H1 (cell line): ENCODE measurements around the gene PAIP2B. TPM values are rescaled to one million over a fixed set of nuclear protein-coding genes. Genes with fewer than 3 reads are reported as not detected.

Experiments used
- CTCF ChIA-PET: fragments of 300-600 bp; sonication (Branson Sonifier 250); formaldehyde crosslinking; loops from one replicate; lab custom pipeline; 2021; ENCODE audit not compliant: partially characterized antibody; lab: Charles Lee
- POLR2A ChIA-PET: fragments of 300-600 bp; sonication (Branson Sonifier 250); formaldehyde crosslinking; loops from one replicate; lab custom pipeline; 2021; ENCODE audit warnings: inconsistent platforms; ENCODE audit not compliant: partially characterized antibody; lab: Charles Lee
- DNase-seq, 2 experiments: peaks; one replicate each; pipeline versions ENCODE4 v3.0.0 to v3.0.0-alpha.2; 2010 to 2022; ENCODE audit warnings: low spot score in 2 of 2, low read depth in 1 of 2, mixed read lengths in 1 of 2
- FAIRE-seq: peaks from 2 replicates; lab custom pipeline; 2011; peaks lifted over from hg19 to GRCh38; lab: Jason Lieb, UNC
- H2AFZ ChIP-seq: 2 replicates; pipeline ENCODE4 v1.8.1; 2012; ENCODE audit warnings: low read length, inconsistent platforms
- H2AK5ac ChIP-seq: 2 replicates; pipeline ENCODE4 v1.6.1; 2013; ENCODE audit warnings: low read depth, low read length
- H2BK120ac ChIP-seq: replicated peaks from 2 replicates; pipeline ENCODE3; 2013; ENCODE audit warnings: low read depth, low read length, inconsistent platforms
- H2BK12ac ChIP-seq: 2 replicates; pipeline ENCODE4 v1.6.1; 2013; ENCODE audit warnings: low read depth, low read length
- H2BK15ac ChIP-seq: 2 replicates; pipeline ENCODE4 v1.6.1; 2013; ENCODE audit warnings: low read length
- H2BK20ac ChIP-seq: 2 replicates; pipeline ENCODE4 v1.6.1; 2013; ENCODE audit warnings: low read length
- H2BK5ac ChIP-seq: 2 replicates; pipeline ENCODE4 v1.6.1; 2013; ENCODE audit warnings: low read depth, low read length
- H3K14ac ChIP-seq: 2 replicates; pipeline ENCODE4 v1.6.1; 2013; ENCODE audit warnings: inconsistent platforms; ENCODE audit not compliant: insufficient read length
- H3K18ac ChIP-seq: 2 replicates; pipeline ENCODE4 v1.6.1; 2013; ENCODE audit warnings: low read length; ENCODE audit errors: extremely low read depth
- H3K23ac ChIP-seq: 2 replicates; pipeline ENCODE4 v1.6.1; 2013; ENCODE audit warnings: inconsistent platforms; ENCODE audit not compliant: insufficient read length
- H3K23me2 ChIP-seq: 2 replicates; pipeline ENCODE4 v1.6.1; 2013; ENCODE audit warnings: low read depth, low read length
- H3K27ac ChIP-seq: 2 replicates; pipeline ENCODE4 v1.6.1; 2011; ENCODE audit warnings: low read depth, low read length, inconsistent platforms
- H3K27me3 ChIP-seq, 4 experiments: replicated peaks in 1 of 4; 1 replicate in 1 of 4; 2 replicates in 3 of 4; pipeline versions ENCODE4 v1.6.1 to v1.8.1; 2011 to 2013; ENCODE audit warnings: low read length in 3 of 4, mild to moderate bottlenecking in 3 of 4, inconsistent platforms in 2 of 4, mixed read lengths in 2 of 4, moderate library complexity in 1 of 4; ENCODE audit not compliant: control insufficient read depth in 3 of 4, insufficient read depth in 3 of 4; ENCODE audit errors: extremely low read depth in 1 of 4
- H3K36me3 ChIP-seq, 4 experiments: 2 replicates each; pipeline versions ENCODE4 v1.6.1 to v1.8.1; 2011 to 2013; ENCODE audit warnings: mild to moderate bottlenecking in 4 of 4, low read length in 3 of 4, moderate library complexity in 2 of 4, control low read depth in 1 of 4, inconsistent platforms in 1 of 4; ENCODE audit not compliant: insufficient read depth in 4 of 4, control insufficient read depth in 2 of 4
- H3K4ac ChIP-seq: replicated peaks from 2 replicates; pipeline ENCODE3; 2013; ENCODE audit warnings: low read length, low read depth, mixed read lengths, inconsistent platforms; ENCODE audit not compliant: insufficient read length
- H3K4me1 ChIP-seq, 4 experiments: replicated peaks in 1 of 4; 1 replicate in 1 of 4; 2 replicates in 3 of 4; pipeline versions ENCODE4 v1.6.1 to v1.8.1; 2011 to 2013; ENCODE audit warnings: low read length in 3 of 4, inconsistent platforms in 2 of 4, mixed read lengths in 1 of 4; ENCODE audit not compliant: insufficient read depth in 4 of 4, control insufficient read depth in 3 of 4
- H3K4me2 ChIP-seq, 2 experiments: 2 replicates each; pipeline versions ENCODE4 v1.6.1 to v1.8.1; 2011 to 2013; ENCODE audit warnings: low read depth in 2 of 2, low read length in 2 of 2, control low read depth in 1 of 2, inconsistent platforms in 1 of 2, mild to moderate bottlenecking in 1 of 2; ENCODE audit not compliant: insufficient read depth in 1 of 2
- H3K4me3 ChIP-seq, 4 experiments: fragments of 200-600, 300-600 bp in 1 of 4; sonication (generic), shearing (Covaris generic), sonication (Bioruptor Twin) in 1 of 4; 2 replicates each; pipeline versions ENCODE4 v1.5.1 to v1.8.1; 2011 to 2016; ENCODE audit warnings: low read length in 4 of 4, low read depth in 3 of 4, control low read depth in 2 of 4, inconsistent platforms in 2 of 4, mild to moderate bottlenecking in 2 of 4, mixed read lengths in 1 of 4, moderate library complexity in 1 of 4; ENCODE audit not compliant: insufficient read depth in 2 of 4; ENCODE audit errors: extremely low read depth in 1 of 4
- H3K56ac ChIP-seq: replicated peaks from 2 replicates; pipeline ENCODE3; 2013; ENCODE audit warnings: low read depth, mild to moderate bottlenecking, mixed read lengths, low read length, inconsistent platforms; ENCODE audit not compliant: insufficient read length
- H3K79me1 ChIP-seq: 2 replicates; pipeline ENCODE4 v1.6.1; 2013; ENCODE audit warnings: low read depth, low read length, control low read depth
- H3K79me2 ChIP-seq, 2 experiments: 2 replicates each; pipeline versions ENCODE4 v1.6.1 to v1.8.1; 2012 to 2013; ENCODE audit warnings: low read length in 2 of 2, mild to moderate bottlenecking in 2 of 2, inconsistent platforms in 1 of 2; ENCODE audit not compliant: insufficient read depth in 2 of 2, control insufficient read depth in 1 of 2
- H3K9ac ChIP-seq, 4 experiments: replicated peaks in 1 of 4; 1 replicate in 1 of 4; 2 replicates in 3 of 4; pipeline versions ENCODE4 v1.6.1 to v1.8.1; 2011 to 2013; ENCODE audit warnings: low read depth in 3 of 4, low read length in 3 of 4, control low read depth in 2 of 4, mild to moderate bottlenecking in 2 of 4, moderate library complexity in 2 of 4, inconsistent platforms in 1 of 4; ENCODE audit errors: extremely low read depth in 1 of 4
- H3K9me3 ChIP-seq, 2 experiments: 2 replicates each; pipeline versions ENCODE4 v1.6.1 to v1.8.1; 2012 to 2013; ENCODE audit warnings: mild to moderate bottlenecking in 2 of 2, moderate library complexity in 2 of 2, control low read depth in 1 of 2, inconsistent platforms in 1 of 2, low read depth in 1 of 2, low read length in 1 of 2, mixed read lengths in 1 of 2; ENCODE audit not compliant: insufficient read depth in 2 of 2
- H4K20me1 ChIP-seq, 2 experiments: replicated peaks in 1 of 2; 2 replicates each; pipeline versions ENCODE3 to v1.8.1; 2011 to 2013; ENCODE audit warnings: inconsistent platforms in 2 of 2, low read length in 2 of 2, mild to moderate bottlenecking in 1 of 2; ENCODE audit not compliant: insufficient read depth in 2 of 2, control insufficient read depth in 1 of 2
- H4K5ac ChIP-seq: 2 replicates; pipeline ENCODE4 v1.6.1; 2013; ENCODE audit warnings: low read length, low read depth, mixed read lengths, inconsistent platforms; ENCODE audit not compliant: insufficient read length
- H4K8ac ChIP-seq: 2 replicates; pipeline ENCODE4 v1.8.0; 2013; ENCODE audit warnings: mild to moderate bottlenecking, moderate library complexity, low read length, inconsistent platforms; ENCODE audit not compliant: insufficient read depth; ENCODE audit errors: extremely low read depth
- H4K91ac ChIP-seq: replicated peaks from 2 replicates; pipeline ENCODE3; 2013; ENCODE audit warnings: low read length, mixed read lengths, inconsistent platforms; ENCODE audit not compliant: insufficient read length
- CTCF ChIP-seq, 3 experiments: IDR thresholded peaks; 1 replicate in 2 of 3; 2 replicates in 1 of 3; pipeline versions ENCODE4 v1.5.1 to v1.6.1; 2011; ENCODE audit warnings: low read length in 3 of 3, mild to moderate bottlenecking in 3 of 3, inconsistent platforms in 2 of 3, low read depth in 1 of 3, moderate library complexity in 1 of 3; ENCODE audit not compliant: insufficient read depth in 1 of 3; ENCODE audit errors: control extremely low read depth in 1 of 3
- SIX5 ChIP-seq: IDR thresholded peaks from 2 replicates; pipeline ENCODE4 v1.6.1; 2011; ENCODE audit warnings: mild to moderate bottlenecking, low read depth, low read length
- WGBS, 2 experiments: shearing (Covaris generic) in 1 of 2; methylation state at CpG; one replicate each; pipeline versions ENCODE4 v1.1.6 to v1.1.7; 2013 to 2015; ENCODE audit warnings: low lambda C conversion rate in 2 of 2, mixed read lengths in 2 of 2, inconsistent platforms in 1 of 2, low coverage in 1 of 2, missing lambda C conversion rate in 1 of 2; ENCODE audit not compliant: insufficient replicate concordance in 2 of 2, insufficient coverage in 1 of 2, insufficient read length in 1 of 2; ENCODE audit errors: extremely low coverage in 1 of 2, missing lambda C conversion rate in 1 of 2; 5-methylcytosine and 5-hydroxymethylcytosine counted together
- polyA plus RNA-seq, 7 experiments: library from polyadenylated mRNA; depleted of rRNA in 3 of 7; stranded (reverse) in 5 of 7; unstranded in 2 of 7; fragments of >200 nt in 5 of 7; fragments of 200-250 nt in 2 of 7; gene quantifications; 1 replicate in 5 of 7; 2 replicates in 1 of 7; 4 replicates in 1 of 7; pipeline versions ENCODE4 v1.2.1 to v1.2.3, GENCODE V29; 2011 to 2013; ENCODE audit warnings: missing spikeins in 2 of 7, mixed read lengths in 2 of 7
- total RNA-seq: library from RNA; stranded (reverse); fragmentation: NEBNext Ultra II Directional; extraction: Animal tissue kit (Norgen Biotek cat#: 25700); gene quantifications from 2 replicates; pipeline ENCODE4 v1.2.1, GENCODE V29; 2021

Gene PAIP2B
- total and polyA plus RNA-seq, 2 of the 8 experiments (the other 6 are each of a cell fraction or from before 2014, with no cell fraction given): 8.4 to 31.3 TPM

- Histone ChIP-seq H4K8ac (no peak overlapping the region), H3K14ac (no peak overlapping the region), H3K9me3 (no peaks in the 10 kb centered on the region), H2BK15ac (no peak overlapping the region), H3K79me1 (no peaks in the 10 kb centered on the region), H3K23me2 (no peaks in the 10 kb centered on the region), H3K18ac (no peak overlapping the region), H3K23ac (no peak overlapping the region), H3K36me3 (peaks cover 14 to 45% (median 33%) of the 10 kb centered on the region in 4 experiments), H3K4me3 (no peak overlapping the region), H3K27ac (no peak overlapping the region), H4K5ac (no peak overlapping the region), H3K4ac (no peak overlapping the region), H2BK120ac (no peak overlapping the region), H3K56ac (no peak overlapping the region), H4K20me1 (peaks cover 2 to 6% of the 10 kb centered on the region in 2 experiments), H2AK5ac (no peak overlapping the region), H2BK12ac (no peak overlapping the region), H2BK5ac (no peak overlapping the region), H4K91ac (no peak overlapping the region), H3K9ac (no peak overlapping the region), H3K79me2 (no peaks in the 10 kb centered on the region), H3K4me2 (no peak overlapping the region), H3K4me1 (no peaks in the 10 kb centered on the region), H2BK20ac (no peak overlapping the region), H2AFZ (no peak overlapping the region), H3K27me3 (no peaks in the 10 kb centered on the region; a peak in 1 of 7 replicates)
- no peak for FAIRE-seq
- 83% methylated on average over 3 of the region's 3 CpGs; no CpG with 5 or more reads in 1 of the 2 experiments for WGBS, 2 experiments
- TF ChIP-seq CTCF (IDR thresholded peaks at IDR 0.05; ENCODE audit: control extremely low read depth in 1 of 3, insufficient read depth in 1 of 3, low read depth in 1 of 3, low read length in 3 of 3) (peak in 1 of 3 experiments; percentile 29; a peak in 1 of 4 replicates), SIX5 (no peak)
- DNase-seq: no peak
- CTCF ChIA-PET: interaction anchor here (1.0 to 4.6 kb wide), 9 partner anchors 10 to 143 kb away, joined by 3 to 14 read pairs (median 5); no protein-coding TSS in a partner anchor
- POLR2A ChIA-PET: interaction anchor here (0.9 to 1.5 kb wide), 4 partner anchors 17 to 356 kb away, joined by 3 to 4 read pairs (median 3); partner anchors contain the start of gene NAGK
Measured at GRCh38 chr2:71150082-71150816, 76.7 kb downstream of the PAIP2B start.
